Activated CD8-positive, alpha-beta memory T cell treated with anti-CD3 and anti-CD28 coated beads for 36 hours (primary cell): ENCODE results near the gene NECAB3. TPM values are rescaled to one million over a fixed set of nuclear protein-coding genes. Genes with fewer than 3 reads are reported as not detected.

Source experiments
- CTCF ChIA-PET: fragments of 350-600 bp; sonication (Branson Sonifier 250); formaldehyde crosslinking; loops from one replicate; lab custom pipeline; 2021; ENCODE audit warnings: antibody characterized with exemption; lab: Charles Lee
- POLR2A ChIA-PET: fragments of 350-600 bp; sonication (Branson Sonifier 250); formaldehyde crosslinking; loops from one replicate; lab custom pipeline; 2021; ENCODE audit warnings: antibody characterized with exemption; lab: Charles Lee
- total RNA-seq, 2 experiments: library from RNA; stranded (reverse); gene quantifications; one replicate each; pipeline ENCODE4 v1.2.3, GENCODE V29; 2021

The NECAB3 gene
- total RNA-seq, 2 experiments from 2014 or later: 17.5 to 20.1 TPM

GRCh38 chr20:33684533-33685327 is 10.5 kb upstream of the NECAB3 start:
- POLR2A ChIA-PET: interaction anchor here (1.6 to 2.5 kb wide), 4 partner anchors 9 to 35 kb away, joined by 7 to 23 read pairs (median 8); partner anchors contain the start of genes ACTL10 and PXMP4
- CTCF ChIA-PET: interaction anchor here (1.0 to 1.5 kb wide), 4 partner anchors 17 to 227 kb away, joined by 3 to 8 read pairs (median 3); partner anchors contain the start of gene ZNF341

- CTCF ChIA-PET: interaction anchor here (0.6 to 1.6 kb wide), 5 partner anchors 8 to 27 kb away, joined by 3 to 8 read pairs (median 4); partner anchors contain the start of gene NECAB3
- POLR2A ChIA-PET: interaction anchor here (1.1 to 1.9 kb wide), 3 partner anchors 14 to 38 kb away, joined by 4 to 12 read pairs (median 8); partner anchors contain the start of genes ACTL10, C20orf144 and PXMP4
Observed at GRCh38 chr20:33681728-33682353, 7.6 kb upstream of the NECAB3 start.

GRCh38 chr20:33681288-33681687 is 7.1 kb upstream of the NECAB3 start:
- CTCF ChIA-PET: interaction anchor here (1.3 to 1.6 kb wide), 3 partner anchors 11 to 17 kb away, joined by 4 to 8 read pairs (median 4); no protein-coding TSS in a partner anchor
- POLR2A ChIA-PET: interaction anchor here (0.6 to 1.9 kb wide), 4 partner anchors 14 to 61 kb away, joined by 3 to 12 read pairs (median 6); partner anchors contain the start of genes ACTL10, C20orf144 and PXMP4

- ChIA-PET POLR2A (interaction anchor here (0.5 to 1.9 kb wide), 6 partner anchors 13 to 255 kb away, joined by 3 to 12 read pairs (median 4); partner anchors contain the start of genes ACTL10 and PXMP4), CTCF (interaction anchor here (1.2 to 1.6 kb wide), 3 partner anchors 12 to 16 kb away, joined by 4 to 8 read pairs (median 6); no protein-coding TSS in a partner anchor)
Observed at GRCh38 chr20:33680686-33681085, 6.5 kb upstream of the NECAB3 start.

- CTCF ChIA-PET: interaction anchor here (1.2 to 1.6 kb wide), 3 partner anchors 12 to 41 kb away, joined by 4 to 6 read pairs (median 4); partner anchors contain the start of gene PXMP4
- POLR2A ChIA-PET: interaction anchor here (0.5 to 1.3 kb wide), 5 partner anchors 10 to 254 kb away, joined by 3 to 6 read pairs (median 4); partner anchors contain the start of genes ACTL10 and PXMP4
Observed at GRCh38 chr20:33679758-33680485, 5.7 kb upstream of the NECAB3 start.

- CTCF ChIA-PET: interaction anchor here (0.5 to 1.5 kb wide), 2 partner anchors 10 to 43 kb away, joined by 3 to 8 read pairs; no protein-coding TSS in a partner anchor
- POLR2A ChIA-PET: no interaction called here
Observed at GRCh38 chr20:33677991-33678702, 3.9 kb upstream of the NECAB3 start.

- CTCF ChIA-PET: interaction anchor here (1.5 kb wide), 1 partner anchor 9 kb away, joined by 8 read pairs; no protein-coding TSS in a partner anchor
- POLR2A ChIA-PET: interaction anchor here (2.2 kb wide), 1 partner anchor 8 kb away, joined by 8 read pairs; no protein-coding TSS in a partner anchor
Observed at GRCh38 chr20:33676652-33677645, 2.7 kb upstream of the NECAB3 start.

- POLR2A ChIA-PET: interaction anchor here (2.2 kb wide), 1 partner anchor 9 kb away, joined by 8 read pairs; no protein-coding TSS in a partner anchor
- CTCF ChIA-PET: no interaction called here
Observed at GRCh38 chr20:33676121-33676520, 1.9 kb upstream of the NECAB3 start.

- ChIA-PET POLR2A (interaction anchor here (2.2 kb wide), 1 partner anchor 10 kb away, joined by 8 read pairs; no protein-coding TSS in a partner anchor), CTCF (no interaction called here)
Observed at GRCh38 chr20:33675136-33675959, 1.1 kb upstream of the NECAB3 start.

- CTCF ChIA-PET: interaction anchor here (0.6 to 1.3 kb wide), 2 partner anchors 9 to 15 kb away, joined by 3 read pairs; no protein-coding TSS in a partner anchor
Observed at GRCh38 chr20:33673410-33674293, 576 bp downstream of the NECAB3 start.

GRCh38 chr20:33673114-33673409 is 1.2 kb downstream of the NECAB3 start:
- ChIA-PET POLR2A (no interaction called here), CTCF (interaction anchor here (0.6 kb wide), 1 partner anchor 15 kb away, joined by 3 read pairs; no protein-coding TSS in a partner anchor)

More at GRCh38 chr20:33673410-33674293, 576 bp downstream of the NECAB3 start:
- POLR2A ChIA-PET: interaction anchor here (0.6 kb wide), 1 partner anchor 10 kb away, joined by 3 read pairs; no protein-coding TSS in a partner anchor

GRCh38 chr20:33672426-33673113 is 1.7 kb downstream of the NECAB3 start:
- ChIA-PET CTCF (interaction anchor here (0.6 kb wide), 1 partner anchor 16 kb away, joined by 3 read pairs; no protein-coding TSS in a partner anchor), POLR2A (no interaction called here)

- ChIA-PET CTCF (no interaction called here), POLR2A (no interaction called here)
Observed at GRCh38 chr20:33671573-33672288, 2.5 kb downstream of the NECAB3 start.
